H9 (cell line): ENCODE data around the gene HNRNPF. TPM values are rescaled to one million over a fixed set of nuclear protein-coding genes. Genes with fewer than 3 reads are reported as not detected.
"Not testable (repeated sequence)": the region's sequence is repeated elsewhere in the genome, so short reads cannot be mapped to it uniquely, and the experiment has no call there.

Experiments used
- DNase-seq: peaks from one replicate; pipeline ENCODE4 v3.0.0-alpha.2; 2017
- H2AFZ ChIP-seq: one replicate; pipeline ENCODE4 v1.6.1; 2013; ENCODE audit warnings: mild to moderate bottlenecking, low read length, control low read depth, moderate library complexity
- H2AK5ac ChIP-seq: 2 replicates; pipeline ENCODE4 v1.6.1; 2013; ENCODE audit warnings: low read length, control low read depth, mixed read lengths; ENCODE audit not compliant: insufficient read length
- H2BK120ac ChIP-seq: one replicate; pipeline ENCODE4 v1.6.1; 2013; ENCODE audit warnings: low read depth, mild to moderate bottlenecking, low read length, control low read depth, inconsistent platforms; ENCODE audit not compliant: poor library complexity, severe bottlenecking
- H2BK12ac ChIP-seq: 2 replicates; pipeline ENCODE4 v1.6.1; 2013; ENCODE audit warnings: low read length, control low read depth, mixed read lengths, low read depth; ENCODE audit not compliant: insufficient read length
- H2BK15ac ChIP-seq: 2 replicates; pipeline ENCODE4 v1.6.1; 2013; ENCODE audit warnings: low read depth, low read length, control low read depth
- H2BK20ac ChIP-seq: one replicate; pipeline ENCODE4 v1.6.1; 2013; ENCODE audit warnings: low read depth, mild to moderate bottlenecking, low read length, control low read depth, inconsistent platforms; ENCODE audit not compliant: poor library complexity, severe bottlenecking
- H2BK5ac ChIP-seq: 2 replicates; pipeline ENCODE4 v1.6.1; 2013; ENCODE audit warnings: low read length, control low read depth, mixed read lengths; ENCODE audit not compliant: insufficient read length
- H3K14ac ChIP-seq: 2 replicates; pipeline ENCODE4 v1.6.1; 2013; ENCODE audit warnings: low read length, control low read depth; ENCODE audit not compliant: insufficient read depth
- H3K18ac ChIP-seq: 2 replicates; pipeline ENCODE4 v1.6.1; 2013; ENCODE audit warnings: low read depth, mild to moderate bottlenecking, mixed read lengths, low read length, control low read depth; ENCODE audit not compliant: insufficient read length
- H3K23ac ChIP-seq: 2 replicates; pipeline ENCODE4 v1.6.1; 2013; ENCODE audit warnings: low read length, control low read depth, mixed read lengths, low read depth; ENCODE audit not compliant: insufficient read length
- H3K23me2 ChIP-seq: 2 replicates; pipeline ENCODE4 v1.6.1; 2013; ENCODE audit warnings: low read depth, mild to moderate bottlenecking, mixed read lengths, low read length, control low read depth; ENCODE audit not compliant: insufficient read length, poor library complexity, severe bottlenecking
- H3K27ac ChIP-seq: 2 replicates; pipeline ENCODE4 v1.5.1; 2013; ENCODE audit warnings: low read length, control low read depth, mixed read lengths, low read depth; ENCODE audit not compliant: insufficient read length
- H3K27me3 ChIP-seq: 2 replicates; pipeline ENCODE4 v1.6.1; 2013; ENCODE audit warnings: low read length, control low read depth, inconsistent platforms; ENCODE audit not compliant: insufficient read depth
- H3K4ac ChIP-seq: 2 replicates; pipeline ENCODE4 v1.6.1; 2013; ENCODE audit warnings: low read depth, mild to moderate bottlenecking, control low read depth, inconsistent platforms, low read length, moderate library complexity
- H3K4me1 ChIP-seq: 2 replicates; pipeline ENCODE4 v1.6.1; 2013; ENCODE audit warnings: low read length, control low read depth, inconsistent platforms; ENCODE audit not compliant: insufficient read depth
- H3K4me2 ChIP-seq: 2 replicates; pipeline ENCODE4 v1.6.1; 2013; ENCODE audit warnings: low read length, control low read depth, mixed read lengths; ENCODE audit not compliant: insufficient read length, insufficient read depth
- H3K56ac ChIP-seq: 2 replicates; pipeline ENCODE4 v1.6.1; 2013; ENCODE audit warnings: low read depth, mild to moderate bottlenecking, mixed read lengths, low read length, control low read depth; ENCODE audit not compliant: insufficient read length
- H3K79me1 ChIP-seq: 2 replicates; pipeline ENCODE4 v1.6.1; 2013; ENCODE audit warnings: low read depth, mild to moderate bottlenecking, moderate library complexity, low read length, control low read depth, inconsistent platforms; ENCODE audit not compliant: insufficient read depth, poor library complexity, severe bottlenecking
- H3K79me2 ChIP-seq: 2 replicates; pipeline ENCODE4 v1.6.1; 2013; ENCODE audit warnings: low read length, control low read depth, inconsistent platforms; ENCODE audit not compliant: insufficient read depth
- H3K9ac ChIP-seq: 2 replicates; pipeline ENCODE4 v1.6.1; 2013; ENCODE audit warnings: low read length, control low read depth, mixed read lengths; ENCODE audit not compliant: insufficient read length; ENCODE audit errors: extremely low read depth
- H3K9me3 ChIP-seq: one replicate; pipeline ENCODE4 v1.6.1; 2013; ENCODE audit warnings: low read depth, low read length, inconsistent platforms; ENCODE audit not compliant: control insufficient read depth
- H3T11ph ChIP-seq: one replicate; pipeline ENCODE4 v1.6.1; 2013; ENCODE audit warnings: mild to moderate bottlenecking, low read length, control low read depth, inconsistent platforms
- H4K20me1 ChIP-seq: one replicate; pipeline ENCODE4 v1.6.1; 2013; ENCODE audit not compliant: control insufficient read depth, insufficient read length, insufficient read depth
- H4K5ac ChIP-seq: 2 replicates; pipeline ENCODE4 v1.6.1; 2013; ENCODE audit warnings: low read depth, mild to moderate bottlenecking, mixed read lengths, low read length, control low read depth; ENCODE audit not compliant: insufficient read length
- H4K8ac ChIP-seq: replicated peaks from 2 replicates; pipeline ENCODE4 v1.6.1; 2013; ENCODE audit warnings: low read length, control low read depth, mixed read lengths, low read depth; ENCODE audit not compliant: insufficient read length
- H4K91ac ChIP-seq: 2 replicates; pipeline ENCODE4 v1.6.1; 2013; ENCODE audit warnings: low read depth, mild to moderate bottlenecking, moderate library complexity, mixed read lengths, low read length, control low read depth; ENCODE audit not compliant: insufficient read length
- H3K27ac Mint-ChIP-seq, 3 experiments: 2 replicates in 2 of 3; 3 replicates in 1 of 3; pipeline ENCODE4 v1.8.0; 2020 to 2021; ENCODE audit warnings: mixed read lengths in 3 of 3, mild to moderate bottlenecking in 1 of 3, moderate library complexity in 1 of 3
- H3K27me3 Mint-ChIP-seq: 2 replicates; pipeline ENCODE4 v1.8.0; 2021; ENCODE audit warnings: low read depth, mild to moderate bottlenecking, moderate library complexity, mixed read lengths
- H3K36me3 Mint-ChIP-seq, 3 experiments: 2 replicates in 2 of 3; 3 replicates in 1 of 3; pipeline ENCODE4 v1.8.0; 2020 to 2021; ENCODE audit warnings: low read depth in 3 of 3, mixed read lengths in 3 of 3; ENCODE audit not compliant: insufficient read depth in 1 of 3
- H3K4me1 Mint-ChIP-seq, 2 experiments: 2 replicates each; pipeline ENCODE4 v1.8.0; 2020; ENCODE audit warnings: mixed read lengths in 2 of 2
- H3K4me3 Mint-ChIP-seq, 2 experiments: 2 replicates in 1 of 2; 3 replicates in 1 of 2; pipeline ENCODE4 v1.8.0; 2020 to 2021; ENCODE audit warnings: mild to moderate bottlenecking in 2 of 2, mixed read lengths in 2 of 2, moderate library complexity in 1 of 2
- H3K9me3 Mint-ChIP-seq, 2 experiments: 2 replicates in 1 of 2; 3 replicates in 1 of 2; pipeline ENCODE4 v1.8.0; 2020; ENCODE audit warnings: mild to moderate bottlenecking in 2 of 2, mixed read lengths in 2 of 2, moderate library complexity in 1 of 2
- CTCF ChIP-seq: fragments of 200-600 bp; sonication (generic); conservative IDR thresholded peaks from 3 replicates; pipeline ENCODE4 v1.8.0; 2021; ENCODE audit warnings: antibody characterized with exemption, mild to moderate bottlenecking
- WGBS: extraction: QIAGEN DNeasy Blood & Tissue Kit; methylation state at CpG from one replicate; pipeline ENCODE4 v1.1.7; 2013; ENCODE audit warnings: missing lambda C conversion rate, low lambda C conversion rate, mixed read lengths; ENCODE audit not compliant: insufficient read length; ENCODE audit errors: extremely low coverage; 5-methylcytosine and 5-hydroxymethylcytosine counted together
- total RNA-seq: library from RNA; stranded (reverse); gene quantifications from 2 replicates; pipeline ENCODE4 v1.2.1, GENCODE V29; 2021

HNRNPF gene
- total RNA-seq, 1 experiment from 2014 or later, result 411 TPM

GRCh38 chr10:43393606-43394360 lies 15.2 kb downstream of the HNRNPF start:
- Mint-ChIP-seq H3K4me3 (peak overlapping the region in 1 of 2 experiments; percentile 5; a peak in 1 of 5 replicates), H3K27ac (peak overlapping the region in 1 of 3 experiments; percentile 55; a peak in 2 of 7 replicates), H3K36me3 (peaks cover 52 to 79% (median 64%) of the 10 kb centered on the region in 3 experiments), H3K9me3 (no peaks in the 10 kb centered on the region; a peak in 1 of 5 replicates), H3K27me3 (peaks cover 4% of the 10 kb centered on the region), H3K4me1 (peaks cover 45 to 50% of the 10 kb centered on the region in 2 experiments)
- Histone ChIP-seq H3K79me2 (peaks cover 36% of the 10 kb centered on the region), H3K18ac (no peak overlapping the region), H3K4ac (no peak overlapping the region), H2BK15ac (no peak overlapping the region), H3K27me3 (no peaks in the 10 kb centered on the region), H2AFZ (no peak overlapping the region), H3T11ph (no peak overlapping the region), H3K23ac (no peak overlapping the region), H3K79me1 (peaks cover 7% of the 10 kb centered on the region), H2BK5ac (no peak overlapping the region), H3K4me2 (no peak overlapping the region), H3K14ac (no peak overlapping the region), H2BK20ac (no peak overlapping the region), H3K9me3 (no peaks in the 10 kb centered on the region), H3K27ac (no peak overlapping the region), H4K8ac (no peak overlapping the region), H2BK120ac (no peak overlapping the region), H4K91ac (no peak overlapping the region), H3K4me1 (no peaks in the 10 kb centered on the region; the same call in 1 of the 2 replicates), H3K23me2 (peaks cover 10% of the 10 kb centered on the region), H3K56ac (no peak overlapping the region), H3K9ac (no peak overlapping the region), H4K20me1 (no peaks in the 10 kb centered on the region), H2AK5ac (no peak overlapping the region), H2BK12ac (no peak overlapping the region), H4K5ac (no peak overlapping the region)
- no peak for TF ChIP-seq CTCF
- no CpG with 5 or more reads among the region's 3 CpGs for WGBS
- DNase-seq, result no peak

- not testable (repeated sequence) for H3K27me3 Mint-ChIP-seq, H4K5ac ChIP-seq, H3K18ac ChIP-seq, H3K4me2 ChIP-seq, H3K14ac ChIP-seq, H3K23me2 ChIP-seq, H3K9me3 ChIP-seq, H3K4ac ChIP-seq, H2BK15ac ChIP-seq, H3K27ac ChIP-seq, H2AK5ac ChIP-seq, H3K56ac ChIP-seq, H4K8ac ChIP-seq, H2AFZ ChIP-seq, H4K91ac ChIP-seq, H3K9me3 Mint-ChIP-seq, H3T11ph ChIP-seq, H3K9ac ChIP-seq, H2BK20ac ChIP-seq, H3K79me1 ChIP-seq, H2BK12ac ChIP-seq, H3K27me3 ChIP-seq, H3K4me1 ChIP-seq, H2BK120ac ChIP-seq, DNase-seq, H2BK5ac ChIP-seq, H4K20me1 ChIP-seq, H3K23ac ChIP-seq
- WGBS, result no CpG with 5 or more reads among the region's 11 CpGs
- H3K4me3 Mint-ChIP-seq, result peak overlapping the region in 1 of 2 experiments; percentile 60; a peak in 3 of 5 replicates
- peaks cover 42 to 46% of the 10 kb centered on the region in 2 experiments for H3K4me1 Mint-ChIP-seq
- peaks cover 58 to 85% (median 67%) of the 10 kb centered on the region in 3 experiments for H3K36me3 Mint-ChIP-seq
- H3K79me2 ChIP-seq, result peaks cover 32% of the 10 kb centered on the region
- H3K27ac Mint-ChIP-seq, result peak overlapping the region in 2 of 3 experiments; percentile 55 to 71; a peak in 3 of 7 replicates
Measured at GRCh38 chr10:43393186-43393585, 15.8 kb downstream of the HNRNPF start.
